ENCODE data around the gene UTP14C.

DNA sequence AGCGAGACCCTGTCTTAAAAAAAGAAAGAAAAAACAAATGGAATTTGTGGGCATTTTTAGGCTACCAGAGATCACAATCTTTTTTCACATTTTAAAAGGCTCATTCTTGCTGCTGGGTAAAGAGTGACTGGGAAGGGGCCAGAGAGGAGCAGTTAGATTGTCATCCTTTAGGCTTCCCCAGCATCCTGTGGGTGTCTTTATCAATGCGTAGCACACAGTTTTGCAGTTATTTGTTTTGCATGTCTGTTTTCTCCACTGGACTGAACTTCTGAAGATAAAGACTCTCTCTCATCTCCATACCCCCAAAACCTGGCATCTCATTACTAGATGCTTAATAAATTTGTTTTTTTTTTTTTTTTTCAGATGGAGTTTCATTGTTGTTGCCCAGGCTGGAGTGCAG, 2.1 kb upstream of the UTP14C start:
- no peak for TF ChIP-seq EZH2 (IDR thresholded peaks at IDR 0.05; ENCODE audit: borderline replicate concordance, insufficient read depth, low read depth, low read length, poor library complexity, severe bottlenecking)
- TF ChIP-seq, protein P1, sequence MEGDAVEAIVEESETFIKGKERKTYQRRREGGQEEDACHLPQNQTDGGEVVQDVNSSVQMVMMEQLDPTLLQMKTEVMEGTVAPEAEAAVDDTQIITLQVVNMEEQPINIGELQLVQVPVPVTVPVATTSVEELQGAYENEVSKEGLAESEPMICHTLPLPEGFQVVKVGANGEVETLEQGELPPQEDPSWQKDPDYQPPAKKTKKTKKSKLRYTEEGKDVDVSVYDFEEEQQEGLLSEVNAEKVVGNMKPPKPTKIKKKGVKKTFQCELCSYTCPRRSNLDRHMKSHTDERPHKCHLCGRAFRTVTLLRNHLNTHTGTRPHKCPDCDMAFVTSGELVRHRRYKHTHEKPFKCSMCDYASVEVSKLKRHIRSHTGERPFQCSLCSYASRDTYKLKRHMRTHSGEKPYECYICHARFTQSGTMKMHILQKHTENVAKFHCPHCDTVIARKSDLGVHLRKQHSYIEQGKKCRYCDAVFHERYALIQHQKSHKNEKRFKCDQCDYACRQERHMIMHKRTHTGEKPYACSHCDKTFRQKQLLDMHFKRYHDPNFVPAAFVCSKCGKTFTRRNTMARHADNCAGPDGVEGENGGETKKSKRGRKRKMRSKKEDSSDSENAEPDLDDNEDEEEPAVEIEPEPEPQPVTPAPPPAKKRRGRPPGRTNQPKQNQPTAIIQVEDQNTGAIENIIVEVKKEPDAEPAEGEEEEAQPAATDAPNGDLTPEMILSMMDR (IDR thresholded peaks at IDR 0.05), result no peak
